ENCODE results near the gene TTLL6.

DNA sequence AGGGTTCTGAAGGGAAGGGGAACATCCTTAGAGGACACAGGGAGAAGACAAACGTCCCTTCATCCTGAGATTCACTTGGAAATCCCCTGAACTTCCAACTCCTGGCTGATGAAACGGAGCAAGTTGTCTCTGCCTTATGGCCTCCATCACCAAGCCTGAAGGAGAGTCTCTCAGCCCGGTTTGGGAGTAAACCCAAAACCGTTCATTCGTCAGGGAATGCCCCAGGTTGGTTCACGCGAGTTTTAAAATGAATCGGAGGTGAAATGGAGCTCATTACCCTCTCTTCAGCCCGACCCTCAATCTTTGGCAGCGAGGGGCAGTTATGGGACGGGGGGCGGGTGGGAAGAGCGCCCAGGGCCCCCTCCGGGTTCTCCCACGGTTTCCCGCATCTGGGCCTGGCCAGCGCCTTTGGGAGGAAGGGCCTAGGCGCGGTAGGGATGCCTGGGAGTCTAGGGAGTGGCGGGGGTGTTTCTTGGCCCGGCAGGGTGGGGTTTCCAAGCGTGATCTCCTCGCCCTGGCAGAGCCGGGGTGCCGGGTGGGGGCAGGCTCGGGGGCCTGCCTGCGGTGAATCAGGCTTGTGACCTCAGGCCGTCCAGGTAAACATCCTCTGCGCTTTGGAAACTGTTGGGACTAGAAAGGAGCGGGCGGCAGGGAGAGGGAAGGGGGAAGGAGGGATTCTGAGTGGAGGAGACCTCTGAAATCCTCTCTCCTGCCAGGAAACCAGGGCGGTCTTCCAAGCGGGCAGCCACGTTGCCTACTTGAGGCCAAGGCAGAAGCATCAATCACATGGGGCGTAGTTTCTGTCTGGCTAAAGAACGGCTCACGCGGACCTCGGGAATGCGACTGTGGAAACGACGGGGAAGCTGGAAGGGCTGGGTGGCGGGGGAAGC, 64.4 kb downstream of the TTLL6 start:
- TF ChIP-seq, protein P1, sequence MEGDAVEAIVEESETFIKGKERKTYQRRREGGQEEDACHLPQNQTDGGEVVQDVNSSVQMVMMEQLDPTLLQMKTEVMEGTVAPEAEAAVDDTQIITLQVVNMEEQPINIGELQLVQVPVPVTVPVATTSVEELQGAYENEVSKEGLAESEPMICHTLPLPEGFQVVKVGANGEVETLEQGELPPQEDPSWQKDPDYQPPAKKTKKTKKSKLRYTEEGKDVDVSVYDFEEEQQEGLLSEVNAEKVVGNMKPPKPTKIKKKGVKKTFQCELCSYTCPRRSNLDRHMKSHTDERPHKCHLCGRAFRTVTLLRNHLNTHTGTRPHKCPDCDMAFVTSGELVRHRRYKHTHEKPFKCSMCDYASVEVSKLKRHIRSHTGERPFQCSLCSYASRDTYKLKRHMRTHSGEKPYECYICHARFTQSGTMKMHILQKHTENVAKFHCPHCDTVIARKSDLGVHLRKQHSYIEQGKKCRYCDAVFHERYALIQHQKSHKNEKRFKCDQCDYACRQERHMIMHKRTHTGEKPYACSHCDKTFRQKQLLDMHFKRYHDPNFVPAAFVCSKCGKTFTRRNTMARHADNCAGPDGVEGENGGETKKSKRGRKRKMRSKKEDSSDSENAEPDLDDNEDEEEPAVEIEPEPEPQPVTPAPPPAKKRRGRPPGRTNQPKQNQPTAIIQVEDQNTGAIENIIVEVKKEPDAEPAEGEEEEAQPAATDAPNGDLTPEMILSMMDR (IDR thresholded peaks at IDR 0.05), result no peak
- no peak for TF ChIP-seq POLR2A (IDR thresholded peaks at IDR 0.05)

Measured in testis (tissue), 2 donors.